ENCODE measurements around the gene RHOV. TPM values are rescaled to one million over a fixed set of nuclear protein-coding genes. Genes with fewer than 3 reads are reported as not detected.

RHOV gene, protein sequence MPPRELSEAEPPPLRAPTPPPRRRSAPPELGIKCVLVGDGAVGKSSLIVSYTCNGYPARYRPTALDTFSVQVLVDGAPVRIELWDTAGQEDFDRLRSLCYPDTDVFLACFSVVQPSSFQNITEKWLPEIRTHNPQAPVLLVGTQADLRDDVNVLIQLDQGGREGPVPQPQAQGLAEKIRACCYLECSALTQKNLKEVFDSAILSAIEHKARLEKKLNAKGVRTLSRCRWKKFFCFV
- total RNA-seq = 2.0 and 3.6 TPM in 2 replicates

DNA sequence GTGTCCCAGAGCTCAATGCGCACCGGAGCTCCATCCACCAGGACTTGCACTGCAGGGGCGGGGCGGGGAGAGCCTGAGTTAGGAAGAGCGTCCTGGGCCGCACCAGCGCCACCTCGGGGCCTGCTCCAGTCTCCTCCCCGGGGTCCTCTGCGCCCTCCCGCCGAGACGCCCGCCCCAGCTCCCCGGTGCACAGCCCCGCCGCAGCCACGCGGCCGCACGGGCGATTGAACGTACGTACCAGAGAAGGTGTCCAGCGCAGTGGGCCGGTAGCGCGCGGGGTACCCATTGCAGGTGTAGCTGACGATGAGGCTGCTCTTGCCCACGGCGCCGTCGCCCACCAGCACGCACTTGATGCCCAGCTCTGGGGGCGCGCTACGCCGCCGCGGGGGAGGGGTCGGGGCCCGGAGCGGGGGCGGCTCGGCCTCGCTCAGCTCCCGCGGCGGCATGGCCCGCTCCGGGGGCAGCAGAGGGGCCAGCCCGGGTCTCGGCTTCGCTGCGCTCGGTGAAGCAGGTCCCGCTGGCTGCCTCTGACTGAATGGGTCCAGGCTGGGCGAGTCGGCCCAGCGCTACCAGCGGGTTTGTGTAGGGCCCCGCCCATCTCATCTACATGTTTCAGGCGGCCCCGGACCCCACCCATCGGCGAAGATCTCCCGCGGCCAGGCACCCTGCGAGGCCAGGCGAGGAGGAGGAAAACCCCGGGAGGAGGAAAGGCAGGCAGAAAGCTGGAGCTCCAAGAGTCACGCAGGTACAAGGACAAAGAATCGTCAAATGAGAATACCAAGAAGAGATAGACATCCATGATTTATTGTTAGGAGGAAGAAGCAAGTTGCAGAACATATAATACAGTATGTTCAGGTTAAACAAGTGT lies at the start of gene RHOV:
Gene RHOV, minus strand, starts transcription at position 541 of the 868 bp plus-strand sequence. Its CDS starts 95 bp downstream, at position 446.
- Histone ChIP-seq H3K27me3 (ENCODE audit: control insufficient read depth, insufficient read depth, low read length) (no peaks in the 10 kb centered on the region), H3K36me3 (ENCODE audit: control insufficient read depth, insufficient read depth, low read length) (no peaks in the 10 kb centered on the region), H3K4me3 (ENCODE audit: low read depth, low read length) (peak within 1 kb of the TSS; percentile 56)
- TF ChIP-seq, protein P1, sequence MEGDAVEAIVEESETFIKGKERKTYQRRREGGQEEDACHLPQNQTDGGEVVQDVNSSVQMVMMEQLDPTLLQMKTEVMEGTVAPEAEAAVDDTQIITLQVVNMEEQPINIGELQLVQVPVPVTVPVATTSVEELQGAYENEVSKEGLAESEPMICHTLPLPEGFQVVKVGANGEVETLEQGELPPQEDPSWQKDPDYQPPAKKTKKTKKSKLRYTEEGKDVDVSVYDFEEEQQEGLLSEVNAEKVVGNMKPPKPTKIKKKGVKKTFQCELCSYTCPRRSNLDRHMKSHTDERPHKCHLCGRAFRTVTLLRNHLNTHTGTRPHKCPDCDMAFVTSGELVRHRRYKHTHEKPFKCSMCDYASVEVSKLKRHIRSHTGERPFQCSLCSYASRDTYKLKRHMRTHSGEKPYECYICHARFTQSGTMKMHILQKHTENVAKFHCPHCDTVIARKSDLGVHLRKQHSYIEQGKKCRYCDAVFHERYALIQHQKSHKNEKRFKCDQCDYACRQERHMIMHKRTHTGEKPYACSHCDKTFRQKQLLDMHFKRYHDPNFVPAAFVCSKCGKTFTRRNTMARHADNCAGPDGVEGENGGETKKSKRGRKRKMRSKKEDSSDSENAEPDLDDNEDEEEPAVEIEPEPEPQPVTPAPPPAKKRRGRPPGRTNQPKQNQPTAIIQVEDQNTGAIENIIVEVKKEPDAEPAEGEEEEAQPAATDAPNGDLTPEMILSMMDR (IDR thresholded peaks at IDR 0.05; ENCODE audit: insufficient read depth, low read length, poor library complexity, severe bottlenecking) = peak; percentile 56
- DNase-seq (ENCODE audit: low read depth) = no peak

DNA sequence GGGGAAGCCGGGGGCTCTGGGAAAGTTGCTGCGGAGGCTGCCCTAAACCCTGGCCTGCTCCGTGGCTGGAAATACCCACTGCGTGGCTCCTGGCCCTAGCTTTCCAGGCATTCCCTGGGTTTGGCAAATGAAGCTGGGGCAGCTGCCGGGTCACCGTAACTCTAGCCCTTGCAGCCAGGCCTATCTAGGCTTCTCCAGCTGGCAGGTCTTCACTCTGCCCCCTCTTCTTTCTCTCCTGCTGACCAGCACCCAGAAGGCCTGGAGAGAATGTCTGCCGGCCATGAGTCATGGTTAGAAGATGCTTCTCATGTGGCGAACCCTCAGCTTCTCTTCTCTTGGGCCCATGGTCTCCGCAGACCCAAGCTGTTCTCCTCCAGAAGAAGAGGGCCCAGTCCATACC lies 49.5 kb upstream of the RHOV start:
- no peak overlapping the region for H3K4me3 ChIP-seq (ENCODE audit: low read depth, low read length)
- no peak for DNase-seq (ENCODE audit: low read depth)
- no peaks in the 10 kb centered on the region for H3K36me3 ChIP-seq (ENCODE audit: control insufficient read depth, insufficient read depth, low read length)
- H3K27me3 ChIP-seq (ENCODE audit: control insufficient read depth, insufficient read depth, low read length) = peaks cover 53% of the 10 kb centered on the region
- TF ChIP-seq, protein P1 (IDR thresholded peaks at IDR 0.05; ENCODE audit: insufficient read depth, low read length, poor library complexity, severe bottlenecking) = no peak

DNA sequence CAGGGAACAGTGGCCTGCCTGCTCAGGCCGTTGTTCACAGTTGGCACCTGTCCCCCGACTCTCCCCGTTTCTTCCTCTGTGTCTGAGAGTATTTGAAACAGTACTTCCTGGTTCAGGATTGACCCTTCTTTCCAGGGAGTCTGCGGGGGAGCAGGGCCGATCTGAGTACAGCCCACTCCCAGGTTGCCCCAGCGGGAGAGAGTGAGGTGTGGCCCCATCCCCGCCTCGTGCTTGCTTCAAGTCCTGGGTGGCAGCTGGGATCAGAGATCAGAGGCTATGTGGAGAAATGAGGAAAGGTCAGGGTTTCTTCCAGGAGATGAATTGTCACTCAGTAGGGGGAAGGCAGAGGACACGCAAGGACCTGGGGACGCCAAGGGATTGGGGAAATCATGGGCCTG lies 48.6 kb upstream of the RHOV start:
- peaks cover 46% of the 10 kb centered on the region for H3K27me3 ChIP-seq (ENCODE audit: control insufficient read depth, insufficient read depth, low read length)
- DNase-seq (ENCODE audit: low read depth) = no peak
- no peak overlapping the region for H3K4me3 ChIP-seq (ENCODE audit: low read depth, low read length)
- TF ChIP-seq, protein P1 (IDR thresholded peaks at IDR 0.05; ENCODE audit: insufficient read depth, low read length, poor library complexity, severe bottlenecking) = no peak
- H3K36me3 ChIP-seq (ENCODE audit: control insufficient read depth, insufficient read depth, low read length) = no peaks in the 10 kb centered on the region

DNA sequence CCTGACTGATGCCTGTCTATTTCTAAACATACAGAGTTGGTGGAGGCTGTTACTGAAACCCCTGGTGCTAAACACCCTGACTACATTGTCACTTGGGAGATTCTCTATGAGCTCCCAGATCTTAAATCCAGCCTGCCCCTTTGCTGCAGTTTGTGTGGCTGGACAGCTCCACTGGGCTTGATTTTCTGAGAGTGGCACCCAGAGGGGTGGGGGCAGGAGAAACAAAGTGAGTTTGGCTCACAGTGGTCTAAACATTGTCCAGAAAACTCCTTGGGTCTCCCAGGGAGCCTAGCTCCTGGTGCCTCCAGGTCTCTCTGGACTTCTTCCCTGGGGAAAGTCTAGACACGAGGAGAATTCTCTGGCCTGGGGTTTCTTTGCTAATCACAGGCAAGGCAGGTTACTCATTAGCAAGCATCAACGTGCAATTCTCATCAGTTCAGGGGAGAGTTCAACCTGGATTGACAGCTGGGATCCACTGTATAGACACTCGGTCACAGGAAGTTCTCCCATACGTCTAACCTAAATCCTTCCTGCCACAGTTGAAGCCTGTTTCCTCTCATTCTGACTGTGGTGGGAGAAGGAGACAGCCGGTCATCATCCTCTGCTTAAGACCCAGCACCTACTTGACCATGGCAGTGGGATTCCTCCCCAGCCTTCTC lies 48.0 kb upstream of the RHOV start:
- TF ChIP-seq, protein P1 (IDR thresholded peaks at IDR 0.05; ENCODE audit: insufficient read depth, low read length, poor library complexity, severe bottlenecking) = no peak
- no peak for DNase-seq (ENCODE audit: low read depth)
- Histone ChIP-seq H3K27me3 (ENCODE audit: control insufficient read depth, insufficient read depth, low read length) (peaks cover 41% of the 10 kb centered on the region), H3K36me3 (ENCODE audit: control insufficient read depth, insufficient read depth, low read length) (no peaks in the 10 kb centered on the region), H3K4me3 (ENCODE audit: low read depth, low read length) (no peak overlapping the region)

DNA sequence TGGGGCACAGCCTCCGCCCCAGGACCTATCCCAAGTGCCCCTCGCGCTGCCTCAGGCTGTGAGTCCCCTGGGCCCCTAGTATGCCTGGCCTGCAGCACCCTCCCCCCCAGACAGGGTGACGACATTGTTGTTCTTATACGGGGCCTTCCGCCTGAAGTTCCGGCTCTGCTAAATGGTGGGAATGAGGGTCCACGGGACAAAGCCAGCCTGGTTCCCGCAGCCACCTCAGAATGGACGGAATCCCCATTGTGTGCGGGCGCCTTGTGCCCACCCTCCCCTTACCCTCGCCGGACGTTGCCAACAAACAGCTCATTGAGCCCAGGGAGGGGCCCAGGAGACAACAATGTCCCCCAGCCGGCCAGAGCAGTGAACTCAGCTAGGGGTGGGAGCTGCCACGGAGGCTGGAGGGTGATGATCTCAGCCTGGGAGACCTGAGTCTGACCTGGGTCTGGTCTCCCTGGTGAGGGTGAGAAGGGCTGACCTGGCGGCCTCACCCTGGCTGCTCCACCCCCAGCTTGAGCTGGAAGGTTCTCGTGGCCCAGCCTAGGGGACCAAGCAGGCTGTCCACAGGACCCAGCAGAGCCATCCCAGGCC lies 44.9 kb upstream of the RHOV start:
- no peak for DNase-seq (ENCODE audit: low read depth)
- Histone ChIP-seq H3K4me3 (ENCODE audit: low read depth, low read length) (no peak overlapping the region), H3K27me3 (ENCODE audit: control insufficient read depth, insufficient read depth, low read length) (peaks cover 14% of the 10 kb centered on the region), H3K36me3 (ENCODE audit: control insufficient read depth, insufficient read depth, low read length) (no peaks in the 10 kb centered on the region)
- TF ChIP-seq, protein P1 (IDR thresholded peaks at IDR 0.05; ENCODE audit: insufficient read depth, low read length, poor library complexity, severe bottlenecking) = no peak

Measured in kidney epithelial cell (primary cell).